Cerebellar nuclear complex (tissue), 1 donor: ENCODE results near the gene RNF144A.

ENCODE experiments used
- DNase-seq, 2 experiments: peaks; one replicate each; lab custom pipeline; 2025; lab: John Stamatoyannopoulos, UW

The RNF144A gene

GRCh38 chr2:7023542-7023941, 106.3 kb downstream of the RNF144A start:
- DNase-seq: no peak

GRCh38 chr2:7024261-7024660, 107.0 kb downstream of the RNF144A start:
- no peak for DNase-seq

GRCh38 chr2:7025082-7025481, 107.9 kb downstream of the RNF144A start:
- DNase-seq: no peak

- no peak for DNase-seq
Measured at GRCh38 chr2:7026742-7027141, 109.5 kb downstream of the RNF144A start.

- no peak for DNase-seq
Measured at GRCh38 chr2:7027411-7027810, 110.2 kb downstream of the RNF144A start.

- DNase-seq: no peak
Measured at GRCh38 chr2:7027956-7028655, 110.9 kb downstream of the RNF144A start.

GRCh38 chr2:7028846-7029245, 111.6 kb downstream of the RNF144A start:
- DNase-seq: no peak

GRCh38 chr2:7029291-7030059, 112.3 kb downstream of the RNF144A start:
- DNase-seq: no peak

- DNase-seq: no peak
Measured at GRCh38 chr2:7030810-7031209, 113.6 kb downstream of the RNF144A start.

GRCh38 chr2:7031547-7032245, 114.5 kb downstream of the RNF144A start:
- DNase-seq: peak; percentile 93

GRCh38 chr2:7032371-7032770, 115.2 kb downstream of the RNF144A start:
- no peak for DNase-seq

- no peak for DNase-seq
Measured at GRCh38 chr2:7033136-7033960, 116.1 kb downstream of the RNF144A start.

- DNase-seq: peak in 1 of 2 experiments; percentile 33
Measured at GRCh38 chr2:7034303-7034702, 117.1 kb downstream of the RNF144A start.

- DNase-seq: no peak
Measured at GRCh38 chr2:7035884-7036283, 118.7 kb downstream of the RNF144A start.

- DNase-seq: peak in 1 of 2 experiments; percentile 55
Measured at GRCh38 chr2:7037340-7038333, 120.4 kb downstream of the RNF144A start.

GRCh38 chr2:7040547-7040946, 123.3 kb downstream of the RNF144A start:
- no peak for DNase-seq

GRCh38 chr2:7041421-7041820, 124.2 kb downstream of the RNF144A start:
- no peak for DNase-seq

GRCh38 chr2:7043690-7044089, 126.5 kb downstream of the RNF144A start:
- DNase-seq: no peak

GRCh38 chr2:7044253-7045250, 127.3 kb downstream of the RNF144A start:
- DNase-seq: no peak
